DOHH2 (cell line): ENCODE data around the gene APOOL.

Experiments
- EZH2phosphoT487 ChIP-seq: fragments of 200-600 bp; sonication (generic); IDR thresholded peaks from 2 replicates; pipeline ENCODE4 v1.6.1; 2017; ENCODE audit warnings: borderline replicate concordance, mild to moderate bottlenecking, antibody characterized with exemption, low read length, moderate library complexity, mixed read lengths
- TF ChIP-seq, protein P1 (sequence below): fragments of 200-600 bp; sonication (generic); IDR thresholded peaks from one replicate; pipeline ENCODE4 v1.5.1; 2014; ENCODE audit warnings: antibody characterized with exemption, mild to moderate bottlenecking, low read depth, low read length; ENCODE audit not compliant: poor library complexity, severe bottlenecking

DNA sequence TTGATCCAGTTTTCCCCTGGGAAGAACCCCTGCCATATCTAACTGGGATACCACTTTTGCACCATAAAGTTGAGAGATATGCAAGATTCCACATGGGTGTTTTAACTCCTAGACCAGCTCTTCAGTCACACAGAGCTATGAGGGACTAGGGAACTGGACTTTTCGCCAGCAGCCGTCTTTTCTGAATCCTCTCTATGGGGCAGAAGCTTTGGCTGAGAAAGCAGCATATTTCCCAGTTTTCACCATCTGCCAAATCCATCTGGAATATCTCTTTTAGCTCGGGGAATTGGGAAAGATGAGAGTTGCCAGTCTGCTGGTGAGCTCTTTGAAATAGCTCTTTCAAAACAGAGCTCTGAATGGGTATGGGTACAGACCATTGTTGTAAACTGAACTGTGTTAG lies 20.9 kb downstream of the APOOL start:
- TF ChIP-seq, protein P1, sequence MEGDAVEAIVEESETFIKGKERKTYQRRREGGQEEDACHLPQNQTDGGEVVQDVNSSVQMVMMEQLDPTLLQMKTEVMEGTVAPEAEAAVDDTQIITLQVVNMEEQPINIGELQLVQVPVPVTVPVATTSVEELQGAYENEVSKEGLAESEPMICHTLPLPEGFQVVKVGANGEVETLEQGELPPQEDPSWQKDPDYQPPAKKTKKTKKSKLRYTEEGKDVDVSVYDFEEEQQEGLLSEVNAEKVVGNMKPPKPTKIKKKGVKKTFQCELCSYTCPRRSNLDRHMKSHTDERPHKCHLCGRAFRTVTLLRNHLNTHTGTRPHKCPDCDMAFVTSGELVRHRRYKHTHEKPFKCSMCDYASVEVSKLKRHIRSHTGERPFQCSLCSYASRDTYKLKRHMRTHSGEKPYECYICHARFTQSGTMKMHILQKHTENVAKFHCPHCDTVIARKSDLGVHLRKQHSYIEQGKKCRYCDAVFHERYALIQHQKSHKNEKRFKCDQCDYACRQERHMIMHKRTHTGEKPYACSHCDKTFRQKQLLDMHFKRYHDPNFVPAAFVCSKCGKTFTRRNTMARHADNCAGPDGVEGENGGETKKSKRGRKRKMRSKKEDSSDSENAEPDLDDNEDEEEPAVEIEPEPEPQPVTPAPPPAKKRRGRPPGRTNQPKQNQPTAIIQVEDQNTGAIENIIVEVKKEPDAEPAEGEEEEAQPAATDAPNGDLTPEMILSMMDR, result no peak
- TF ChIP-seq EZH2phosphoT487, result no peak
